Mucosa of rectum (tissue), 2 donors: Measurements from ENCODE around the gene SPINT1.

Source experiments
- H3K27ac ChIP-seq, 2 donors: one replicate each; pipeline ENCODE4 v1.7.0; 2013; ENCODE audit warnings: inconsistent platforms in 2 of 2, low read depth in 2 of 2, low read length in 2 of 2
- H3K27me3 ChIP-seq, 2 donors: one replicate each; pipeline ENCODE4 v1.7.0; 2013; ENCODE audit warnings: low read length in 2 of 2; ENCODE audit not compliant: control insufficient read depth in 2 of 2, insufficient read depth in 2 of 2
- H3K36me3 ChIP-seq, 2 donors: one replicate each; pipeline ENCODE4 v1.7.0; 2013; ENCODE audit warnings: low read length in 2 of 2; ENCODE audit not compliant: control insufficient read depth in 2 of 2, insufficient read depth in 2 of 2
- H3K4me1 ChIP-seq, 2 donors: one replicate each; pipeline ENCODE4 v1.7.0; 2013; ENCODE audit warnings: low read length in 2 of 2, mild to moderate bottlenecking in 1 of 2; ENCODE audit not compliant: control insufficient read depth in 2 of 2, insufficient read depth in 2 of 2
- H3K4me3 ChIP-seq, 2 donors: one replicate each; pipeline ENCODE4 v1.7.0; 2013; ENCODE audit warnings: low read length in 2 of 2
- H3K9ac ChIP-seq, 2 donors: one replicate each; pipeline ENCODE4 v1.7.0; 2013; ENCODE audit warnings: low read length in 2 of 2, low read depth in 1 of 2, mild to moderate bottlenecking in 1 of 2
- H3K9me3 ChIP-seq, 2 donors: one replicate each; pipeline ENCODE4 v1.7.0; 2013; ENCODE audit warnings: low read length in 2 of 2; ENCODE audit not compliant: control insufficient read depth in 2 of 2
- donor health status: healthy.
- donor health status: Normal muscosa, but diverticular disease.

The SPINT1 gene

DNA sequence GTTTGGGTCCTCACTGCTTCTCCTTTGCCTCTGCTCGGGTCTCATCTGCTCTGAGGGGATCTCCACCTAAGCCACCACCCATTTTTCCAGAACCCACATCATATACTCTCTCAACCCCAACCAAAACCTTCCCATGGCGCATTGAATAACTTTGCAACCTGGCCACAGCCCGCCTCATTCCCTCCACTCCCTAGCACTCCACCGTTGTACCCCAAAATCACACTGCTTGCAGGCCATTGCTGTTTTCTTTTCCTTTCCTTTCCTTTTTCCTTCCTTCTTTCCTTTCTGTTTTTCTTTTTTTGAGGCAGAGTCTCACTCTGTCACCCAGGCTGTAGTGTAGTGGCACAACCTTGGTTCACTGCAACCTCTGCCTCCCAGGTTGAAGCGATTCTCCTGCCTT lies 47.3 kb downstream of the SPINT1 start:
- peaks cover 28 to 34% of the 10 kb centered on the region in 2 donors for H3K4me1 ChIP-seq
- no peak overlapping the region for H3K9ac ChIP-seq
- H3K36me3 ChIP-seq = peaks cover 0 to 2% of the 10 kb centered on the region in 2 donors
- no peak overlapping the region for H3K27ac ChIP-seq
- no peaks in the 10 kb centered on the region for H3K27me3 ChIP-seq
- no peaks in the 10 kb centered on the region for H3K9me3 ChIP-seq
- no peak overlapping the region for H3K4me3 ChIP-seq

DNA sequence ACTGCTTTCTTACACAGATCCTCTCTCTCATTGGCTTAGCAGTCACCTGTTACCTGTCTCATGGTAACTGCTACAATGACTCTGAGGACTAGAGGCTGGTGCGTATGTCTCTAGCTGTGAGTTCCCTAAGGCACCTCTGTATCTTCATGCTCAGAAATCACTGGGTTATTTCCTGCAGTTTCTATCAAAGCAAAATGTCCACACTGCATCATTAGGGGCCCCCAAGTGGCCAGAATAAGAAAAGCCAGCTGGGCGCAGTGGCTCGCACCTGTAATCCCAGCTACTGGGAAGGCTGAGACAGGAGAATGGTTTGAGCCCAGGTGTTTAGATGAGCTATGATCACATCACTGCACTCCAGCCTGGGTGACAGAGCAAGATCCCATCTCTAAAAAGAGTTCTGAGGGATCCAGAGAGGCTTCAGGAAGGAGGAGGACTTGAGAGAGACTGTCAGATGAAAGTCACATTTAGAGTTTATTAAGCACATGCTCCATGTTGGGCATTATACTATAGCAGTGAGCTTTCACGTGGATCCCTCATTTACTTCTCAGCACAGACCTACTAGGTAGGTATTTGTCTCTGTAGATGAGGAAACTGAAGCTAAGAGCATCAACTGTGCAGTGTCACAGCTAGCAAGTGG lies 48.1 kb downstream of the SPINT1 start:
- H3K9me3 ChIP-seq = no peaks in the 10 kb centered on the region
- H3K4me3 ChIP-seq = no peak overlapping the region
- H3K27me3 ChIP-seq = no peaks in the 10 kb centered on the region
- peak overlapping the region in 1 of 2 donors; percentile 41 for H3K9ac ChIP-seq
- H3K27ac ChIP-seq = peak overlapping the region; percentile 35 to 49
- H3K36me3 ChIP-seq = peaks cover 0 to 4% of the 10 kb centered on the region in 2 donors
- peaks cover 28 to 34% of the 10 kb centered on the region in 2 donors for H3K4me1 ChIP-seq

DNA sequence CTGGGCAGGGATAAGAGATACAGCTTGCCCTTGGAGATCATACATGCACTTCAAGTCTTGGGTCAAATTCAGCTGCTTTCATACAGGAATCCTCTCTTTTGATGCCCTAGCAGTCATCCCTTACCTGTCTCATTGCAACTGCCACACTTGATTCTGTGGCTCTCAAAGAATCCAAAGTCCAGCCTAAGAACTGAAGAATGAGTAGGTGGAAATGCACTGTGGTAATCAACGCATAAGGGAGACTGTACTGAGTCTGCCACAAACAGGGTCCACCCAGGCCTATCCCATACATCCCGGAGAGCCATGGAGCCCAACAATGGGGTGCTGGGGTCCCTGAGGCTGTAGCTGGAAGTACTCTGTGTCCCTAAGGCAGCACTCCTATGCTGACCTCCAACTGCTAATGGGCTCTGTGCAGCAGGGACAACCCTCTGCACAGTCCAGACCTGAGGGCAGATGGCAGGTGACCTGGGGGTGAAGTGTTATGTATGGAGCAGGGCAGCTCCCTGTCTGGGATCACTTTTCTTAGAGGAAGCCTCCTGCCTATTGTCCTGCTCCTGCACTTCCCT lies 48.7 kb downstream of the SPINT1 start:
- Histone ChIP-seq H3K27ac (peak overlapping the region; percentile 35 to 41), H3K36me3 (peaks cover 0 to 8% of the 10 kb centered on the region in 2 donors), H3K4me1 (peaks cover 28 to 34% of the 10 kb centered on the region in 2 donors), H3K9me3 (no peaks in the 10 kb centered on the region), H3K27me3 (no peaks in the 10 kb centered on the region), H3K4me3 (no peak overlapping the region), H3K9ac (peak overlapping the region; percentile 30 to 41)

DNA sequence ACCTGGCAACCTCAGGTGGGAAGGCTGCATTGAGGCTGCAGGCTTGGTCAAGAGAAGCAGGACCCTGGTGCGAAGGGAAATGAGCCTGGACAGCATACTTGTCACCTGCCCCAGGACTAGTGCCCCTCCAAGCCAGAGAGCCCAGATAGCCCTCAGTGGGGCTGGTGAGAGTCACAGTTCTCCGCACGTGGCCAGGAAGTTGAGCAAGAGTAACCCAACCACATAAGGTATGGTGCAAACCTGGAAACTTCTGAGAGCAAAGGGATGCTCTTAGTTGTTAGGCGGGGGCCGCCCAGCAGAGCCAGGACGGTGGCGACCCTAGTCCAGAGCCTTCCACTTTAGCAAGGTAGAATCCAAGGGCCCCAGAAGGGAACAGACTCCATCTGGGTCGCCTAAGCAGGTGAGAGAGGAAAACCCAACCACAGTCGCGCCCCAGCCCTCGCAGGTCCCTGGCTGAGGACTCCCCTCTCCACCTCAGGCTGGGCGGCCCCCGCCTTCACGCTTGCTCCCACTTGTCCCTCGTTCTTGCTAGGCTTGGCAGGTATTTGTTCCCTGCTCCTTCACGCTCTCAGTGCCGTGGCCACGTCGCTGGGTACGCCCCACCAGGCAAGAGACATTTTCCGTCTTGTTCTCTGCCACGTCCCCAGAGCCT lies 49.3 kb downstream of the SPINT1 start:
- Histone ChIP-seq H3K4me1 (peaks cover 28 to 34% of the 10 kb centered on the region in 2 donors), H3K9me3 (no peaks in the 10 kb centered on the region), H3K27ac (peak overlapping the region; percentile 16 to 35), H3K4me3 (no peak overlapping the region), H3K27me3 (no peaks in the 10 kb centered on the region), H3K9ac (peak overlapping the region; percentile 30 to 68), H3K36me3 (peaks cover 0 to 10% of the 10 kb centered on the region in 2 donors)

- H3K4me3 ChIP-seq = peak within 1 kb of the TSS; percentile 92 to 93
- H3K4me1 ChIP-seq = peaks cover 28 to 34% of the 10 kb centered on the region in 2 donors
- H3K27me3 ChIP-seq = no peaks in the 10 kb centered on the region
- H3K9ac ChIP-seq = peak within 1 kb of the TSS; percentile 82 to 93
- H3K9me3 ChIP-seq = no peaks in the 10 kb centered on the region
- H3K27ac ChIP-seq = peak within 1 kb of the TSS; percentile 82 to 83
- H3K36me3 ChIP-seq = peaks cover 5 to 15% of the 10 kb centered on the region in 2 donors
Measured at GRCh38 chr15:40893733-40894680, 50.2 kb downstream of the SPINT1 start, which contains the start of gene VPS18. Gene VPS18, plus strand, starts transcription at chr15:40894450. Its CDS starts 319 bp downstream, at chr15:40894769.

- peak overlapping the region; percentile 92 to 93 for H3K4me3 ChIP-seq
- peaks cover 14 to 23% of the 10 kb centered on the region in 2 donors for H3K36me3 ChIP-seq
- H3K9me3 ChIP-seq = no peaks in the 10 kb centered on the region
- H3K27me3 ChIP-seq = no peaks in the 10 kb centered on the region
- peaks cover 28 to 34% of the 10 kb centered on the region in 2 donors for H3K4me1 ChIP-seq
- H3K9ac ChIP-seq = peak overlapping the region; percentile 82 to 93
- H3K27ac ChIP-seq = peak overlapping the region; percentile 82 to 83
Measured at GRCh38 chr15:40894681-40895448, 51.0 kb downstream of the SPINT1 start.

- no peaks in the 10 kb centered on the region for H3K27me3 ChIP-seq
- H3K4me3 ChIP-seq = no peak overlapping the region
- no peak overlapping the region for H3K27ac ChIP-seq
- no peak overlapping the region for H3K9ac ChIP-seq
- peaks cover 39 to 51% of the 10 kb centered on the region in 2 donors for H3K36me3 ChIP-seq
- H3K9me3 ChIP-seq = no peaks in the 10 kb centered on the region
- peaks cover 15 to 18% of the 10 kb centered on the region in 2 donors for H3K4me1 ChIP-seq
Measured at GRCh38 chr15:40899536-40900207, 55.8 kb downstream of the SPINT1 start.

- Histone ChIP-seq H3K27ac (no peak overlapping the region), H3K36me3 (peaks cover 42 to 53% of the 10 kb centered on the region in 2 donors)
Measured at GRCh38 chr15:40900256-40901052, 56.6 kb downstream of the SPINT1 start.

More at GRCh38 chr15:40900256-40901052, 56.6 kb downstream of the SPINT1 start:
- peaks cover 10 to 15% of the 10 kb centered on the region in 2 donors for H3K4me1 ChIP-seq
- no peak overlapping the region for H3K4me3 ChIP-seq
- no peaks in the 10 kb centered on the region for H3K9me3 ChIP-seq
- no peak overlapping the region for H3K9ac ChIP-seq
- no peaks in the 10 kb centered on the region for H3K27me3 ChIP-seq
